Esophagus squamous epithelium (tissue), 4 donors: ENCODE data around the gene STARD7.

Source experiments
- CTCF ChIP-seq, 6 experiments: fragments of 450-650 bp in 4 of 6; fragments of 200-600 bp in 2 of 6; sonication (generic) in 2 of 6; IDR thresholded peaks; one replicate each; pipeline ENCODE4 v1.5.1; 2016 to 2019; ENCODE audit warnings: antibody characterized with exemption in 6 of 6, mild to moderate bottlenecking in 4 of 6, moderate library complexity in 4 of 6
- POLR2A ChIP-seq, 4 donors: fragments of 450-650 bp; IDR thresholded peaks; one replicate each; pipeline ENCODE4 v1.6.1; 2017; ENCODE audit warnings: antibody characterized with exemption in 4 of 4, mild to moderate bottlenecking in 4 of 4, moderate library complexity in 3 of 4

- TF ChIP-seq CTCF (IDR thresholded peaks at IDR 0.05), result no peak
- no peak for TF ChIP-seq POLR2A (IDR thresholded peaks at IDR 0.05)
Measured at GRCh38 chr2:96203130-96204028, 5.2 kb downstream of the STARD7 start.
